Lower lobe of right lung (tissue), 2 donors: ENCODE results near the gene PCDHA12. TPM values are rescaled to one million over a fixed set of nuclear protein-coding genes. Genes with fewer than 3 reads are reported as not detected.

Experiments
- ATAC-seq, 2 donors: fragments of 200-7000 bp; cut with Tn5 transposase; one replicate each; pipeline ENCODE4 v1.9.1; 2020 to 2022; ENCODE audit warnings: mild to moderate bottlenecking in 2 of 2, moderate library complexity in 2 of 2
- DNase-seq: peaks from one replicate; pipeline ENCODE4 v3.0.0-alpha.2; 2020
- H3K27ac ChIP-seq: fragments of 200-600 bp; one replicate; pipeline ENCODE4 v1.8.0; 2022
- H3K27me3 ChIP-seq: fragments of 200-600 bp; one replicate; pipeline ENCODE4 v1.8.0; 2022; ENCODE audit warnings: low read depth
- H3K36me3 ChIP-seq: fragments of 200-600 bp; one replicate; pipeline ENCODE4 v1.8.0; 2022; ENCODE audit warnings: mild to moderate bottlenecking
- H3K4me1 ChIP-seq: fragments of 200-600 bp; one replicate; pipeline ENCODE4 v1.8.0; 2022
- H3K4me3 ChIP-seq: fragments of 200-600 bp; one replicate; pipeline ENCODE4 v1.8.0; 2022; ENCODE audit warnings: mild to moderate bottlenecking
- H3K9me3 ChIP-seq: fragments of 200-600 bp; one replicate; pipeline ENCODE4 v1.8.0; 2022
- CTCF ChIP-seq: fragments of 200-600 bp; IDR thresholded peaks from one replicate; pipeline ENCODE4 v1.8.0; 2022; ENCODE audit warnings: antibody characterized with exemption, mild to moderate bottlenecking
- intact Hi-C: fragments of 100-400 bp; cut with DNase I; formaldehyde crosslinking; loops from one replicate; pipeline ENCODE4 v1.11.0; 2022
- total RNA-seq: library from RNA; stranded (reverse); fragmentation: NEBNext Ultra II Directional; extraction: Animal tissue kit (Norgen Biotek cat#: 25700); gene quantifications from one replicate; pipeline ENCODE4 v1.2.1, GENCODE V29; 2021
- donor health status: DM: no; HTN: yes; CAD: no; lungs with severe emphysema.

The PCDHA12 gene
- total RNA-seq, 1 donor from 2014 or later = 6.6 TPM

GRCh38 chr5:140881889-140882590, 6.9 kb downstream of the PCDHA12 start, which contains the start of gene PCDHA13:
TSS of gene PCDHA13 (plus strand) at chr5:140882124. CDS start at chr5:140882269, 145 bp downstream.
- Histone ChIP-seq H3K36me3 (no peaks in the 10 kb centered on the region), H3K4me3 (peak within 1 kb of the TSS; percentile 37), H3K27ac (no peak within 1 kb of the TSS), H3K27me3 (peaks cover 5% of the 10 kb centered on the region), H3K4me1 (no peaks in the 10 kb centered on the region), H3K9me3 (peaks cover 4% of the 10 kb centered on the region)
- ATAC-seq = peak; percentile 45 to 89
- intact Hi-C loops = loop anchor here (10.0 kb wide), 1 partner anchor 163 kb away; no protein-coding TSS in a partner anchor
- TF ChIP-seq CTCF = peak; percentile 31
- peak; percentile 41 for DNase-seq

- Histone ChIP-seq H3K4me3 (peak overlapping the region; percentile 37), H3K4me1 (no peaks in the 10 kb centered on the region), H3K9me3 (peaks cover under 1% of the 10 kb centered on the region), H3K27ac (no peak overlapping the region), H3K36me3 (no peaks in the 10 kb centered on the region), H3K27me3 (peaks cover 5% of the 10 kb centered on the region)
- peak in 1 of 2 donors; percentile 88 for ATAC-seq
- intact Hi-C loops = loop anchor here (10.0 kb wide), 1 partner anchor 162 kb away; no protein-coding TSS in a partner anchor
- DNase-seq = no peak
- peak; percentile 14 for TF ChIP-seq CTCF
Measured at GRCh38 chr5:140882591-140882899, 7.4 kb downstream of the PCDHA12 start.

- H3K4me3 ChIP-seq = no peak overlapping the region
- ATAC-seq (no peak), DNase-seq (peak; percentile 41)
- no peaks in the 10 kb centered on the region for H3K4me1 ChIP-seq
- no peaks in the 10 kb centered on the region for H3K9me3 ChIP-seq
- TF ChIP-seq CTCF = no peak
- H3K27ac ChIP-seq = no peak overlapping the region
- intact Hi-C loops = loop anchor here (10.0 kb wide), 1 partner anchor 161 kb away; no protein-coding TSS in a partner anchor
- peaks cover 5% of the 10 kb centered on the region for H3K27me3 ChIP-seq
- no peaks in the 10 kb centered on the region for H3K36me3 ChIP-seq
Measured at GRCh38 chr5:140883373-140883772, 8.3 kb downstream of the PCDHA12 start.

GRCh38 chr5:140883927-140884697, 9.0 kb downstream of the PCDHA12 start:
- DNase-seq (peak; percentile 34), ATAC-seq (peak in 1 of 2 donors; percentile 27)
- no peak for TF ChIP-seq CTCF
- H3K36me3 ChIP-seq = no peaks in the 10 kb centered on the region
- peaks cover 5% of the 10 kb centered on the region for H3K27me3 ChIP-seq
- no peaks in the 10 kb centered on the region for H3K4me1 ChIP-seq
- intact Hi-C loops = loop anchor here (10.0 kb wide), 1 partner anchor 161 kb away; no protein-coding TSS in a partner anchor
- no peak overlapping the region for H3K27ac ChIP-seq
- H3K4me3 ChIP-seq = no peak overlapping the region
- no peaks in the 10 kb centered on the region for H3K9me3 ChIP-seq

- intact Hi-C loops = no loop called here
- H3K27ac ChIP-seq = no peak overlapping the region
- no peaks in the 10 kb centered on the region for H3K36me3 ChIP-seq
- no peaks in the 10 kb centered on the region for H3K27me3 ChIP-seq
- H3K4me1 ChIP-seq = no peaks in the 10 kb centered on the region
- H3K4me3 ChIP-seq = no peak overlapping the region
- no peak for TF ChIP-seq CTCF
- H3K9me3 ChIP-seq = peaks cover 3% of the 10 kb centered on the region
- no peak for ATAC-seq
- no peak for DNase-seq
Measured at GRCh38 chr5:140916325-140916724, 41.2 kb downstream of the PCDHA12 start.
